Tibial nerve (tissue), 4 donors: ENCODE data around the gene ZNF33A. TPM values are rescaled to one million over a fixed set of nuclear protein-coding genes. Genes with fewer than 3 reads are reported as not detected.
"Not testable (repeated sequence)": the region's sequence is repeated elsewhere in the genome, so short reads cannot be mapped to it uniquely, and the experiment has no call there.

ENCODE experiments used
- DNase-seq, 2 donors: peaks; one replicate each; pipeline ENCODE4 v3.0.0-alpha.2; 2019; ENCODE audit warnings: low spot score in 2 of 2
- H3K27ac ChIP-seq, 4 donors: fragments of 200-600 bp; sonication (generic) in 3 of 4; one replicate each; pipeline ENCODE4 v1.5.1; 2017 to 2019; ENCODE audit warnings: mild to moderate bottlenecking in 1 of 4
- H3K27me3 ChIP-seq, 2 donors: fragments of 200-600 bp; sonication (generic) in 1 of 2; one replicate each; pipeline versions ENCODE4 v1.5.1 to v1.6.0; 2017 to 2019
- H3K36me3 ChIP-seq, 3 donors: fragments of 200-600 bp; sonication (generic); one replicate each; pipeline ENCODE4 v1.5.1; 2018 to 2019
- H3K4me1 ChIP-seq, 4 donors: fragments of 200-600 bp; sonication (generic) in 3 of 4; one replicate each; pipeline ENCODE4 v1.5.1; 2017 to 2019
- H3K4me3 ChIP-seq, 4 donors: fragments of 200-600 bp; sonication (generic) in 3 of 4; one replicate each; pipeline ENCODE4 v1.5.1; 2017 to 2019; ENCODE audit warnings: mild to moderate bottlenecking in 1 of 4, moderate library complexity in 1 of 4
- H3K9me3 ChIP-seq, 4 donors: fragments of 200-600 bp; sonication (generic) in 3 of 4; one replicate each; pipeline ENCODE4 v1.5.1; 2017 to 2019
- EP300 ChIP-seq, 2 donors: sonication (generic); formaldehyde crosslinking; IDR thresholded peaks; one replicate each; pipeline ENCODE4 v1.6.1; 2017; ENCODE audit warnings: antibody characterized with exemption in 2 of 2, mild to moderate bottlenecking in 1 of 2
- POLR2A ChIP-seq, 2 donors: fragments of 450-650 bp; IDR thresholded peaks; one replicate each; pipeline ENCODE4 v1.6.1; 2017; ENCODE audit warnings: antibody characterized with exemption in 2 of 2, mild to moderate bottlenecking in 2 of 2, moderate library complexity in 2 of 2
- WGBS, 2 donors: methylation state at CpG; one replicate each; pipeline ENCODE4 v1.1.5; 2018; 5-methylcytosine and 5-hydroxymethylcytosine counted together
- total RNA-seq, 4 donors: library from RNA; depleted of rRNA; stranded (reverse); fragments of >200 nt; gene quantifications; one replicate each; pipeline ENCODE4 v1.1.0, GENCODE V29; 2016
- TF ChIP-seq, protein P1 (sequence below), 5 experiments: fragments of 200-600 bp in 3 of 5; fragments of 450-650 bp in 2 of 5; sonication (generic) in 3 of 5; IDR thresholded peaks; one replicate each; pipeline ENCODE4 v1.5.1; 2016 to 2019; ENCODE audit warnings: antibody characterized with exemption in 5 of 5, mild to moderate bottlenecking in 3 of 5, moderate library complexity in 2 of 5

The ZNF33A gene
- total RNA-seq, 4 donors from 2014 or later = 15.0 to 31.6 (median 29.3) TPM

DNA sequence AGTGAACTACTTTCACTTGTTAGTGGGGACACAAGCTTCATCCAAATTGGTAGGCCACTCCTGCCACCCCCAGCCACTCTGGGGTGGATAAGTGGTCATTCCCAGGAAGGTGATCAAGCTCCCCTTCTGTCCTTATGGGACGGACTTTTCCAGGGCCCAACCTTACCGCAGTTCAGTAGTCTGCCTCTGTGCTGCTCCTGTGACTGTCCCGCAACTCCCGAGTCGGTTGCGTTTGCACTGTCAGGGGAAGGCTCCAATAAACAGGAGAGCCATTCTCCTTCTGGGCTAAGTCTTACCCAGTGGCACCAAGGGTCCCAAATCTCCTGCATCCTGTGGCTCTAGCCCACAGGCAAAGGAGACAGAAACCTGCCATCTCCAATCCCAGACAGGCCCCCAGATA, 7.4 kb upstream of the ZNF33A start:
- Histone ChIP-seq H3K4me3 (no peak overlapping the region), H3K9me3 (no peaks in the 10 kb centered on the region), H3K27me3 (no peaks in the 10 kb centered on the region), H3K27ac (no peak overlapping the region), H3K4me1 (no peaks in the 10 kb centered on the region), H3K36me3 (no peaks in the 10 kb centered on the region)
- 91% methylated on average over 6 of the region's 6 CpGs; no CpG with 5 or more reads in 1 of the 2 donors for WGBS, 2 donors
- no peak for DNase-seq
- TF ChIP-seq, protein P1, sequence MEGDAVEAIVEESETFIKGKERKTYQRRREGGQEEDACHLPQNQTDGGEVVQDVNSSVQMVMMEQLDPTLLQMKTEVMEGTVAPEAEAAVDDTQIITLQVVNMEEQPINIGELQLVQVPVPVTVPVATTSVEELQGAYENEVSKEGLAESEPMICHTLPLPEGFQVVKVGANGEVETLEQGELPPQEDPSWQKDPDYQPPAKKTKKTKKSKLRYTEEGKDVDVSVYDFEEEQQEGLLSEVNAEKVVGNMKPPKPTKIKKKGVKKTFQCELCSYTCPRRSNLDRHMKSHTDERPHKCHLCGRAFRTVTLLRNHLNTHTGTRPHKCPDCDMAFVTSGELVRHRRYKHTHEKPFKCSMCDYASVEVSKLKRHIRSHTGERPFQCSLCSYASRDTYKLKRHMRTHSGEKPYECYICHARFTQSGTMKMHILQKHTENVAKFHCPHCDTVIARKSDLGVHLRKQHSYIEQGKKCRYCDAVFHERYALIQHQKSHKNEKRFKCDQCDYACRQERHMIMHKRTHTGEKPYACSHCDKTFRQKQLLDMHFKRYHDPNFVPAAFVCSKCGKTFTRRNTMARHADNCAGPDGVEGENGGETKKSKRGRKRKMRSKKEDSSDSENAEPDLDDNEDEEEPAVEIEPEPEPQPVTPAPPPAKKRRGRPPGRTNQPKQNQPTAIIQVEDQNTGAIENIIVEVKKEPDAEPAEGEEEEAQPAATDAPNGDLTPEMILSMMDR (IDR thresholded peaks at IDR 0.05) = no peak
- TF ChIP-seq EP300 (IDR thresholded peaks at IDR 0.05) (no peak), POLR2A (IDR thresholded peaks at IDR 0.05) (no peak)

DNA sequence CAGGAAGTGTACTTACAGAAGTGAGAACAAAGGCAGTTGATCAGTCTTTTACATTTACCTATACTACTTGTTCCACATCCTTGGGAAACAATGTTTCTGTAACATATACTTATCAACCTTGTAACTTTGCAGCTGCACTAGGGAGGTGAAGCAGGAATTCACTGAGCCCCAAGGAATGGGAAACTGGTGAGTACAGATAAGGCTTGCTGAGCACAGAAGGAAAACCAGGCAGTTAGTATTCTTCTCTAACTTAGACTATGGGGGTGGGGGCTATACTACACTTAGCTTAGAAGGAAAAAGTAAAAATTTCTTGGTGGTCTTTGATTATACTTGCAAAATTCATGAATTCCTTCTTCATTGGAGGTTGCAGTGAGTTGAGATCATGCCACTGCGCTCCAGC, 6.9 kb upstream of the ZNF33A start:
- Histone ChIP-seq H3K36me3 (no peaks in the 10 kb centered on the region), H3K4me1 (no peaks in the 10 kb centered on the region), H3K27ac (no peak overlapping the region), H3K4me3 (no peak overlapping the region), H3K27me3 (no peaks in the 10 kb centered on the region), H3K9me3 (no peaks in the 10 kb centered on the region)
- TF ChIP-seq POLR2A (IDR thresholded peaks at IDR 0.05) = no peak
- no peak for TF ChIP-seq EP300 (IDR thresholded peaks at IDR 0.05)
- TF ChIP-seq, protein P1 (IDR thresholded peaks at IDR 0.05) = no peak
- WGBS, 2 donors = 91 to 97% methylated on average over 1 of the region's 1 CpG
- DNase-seq = no peak

DNA sequence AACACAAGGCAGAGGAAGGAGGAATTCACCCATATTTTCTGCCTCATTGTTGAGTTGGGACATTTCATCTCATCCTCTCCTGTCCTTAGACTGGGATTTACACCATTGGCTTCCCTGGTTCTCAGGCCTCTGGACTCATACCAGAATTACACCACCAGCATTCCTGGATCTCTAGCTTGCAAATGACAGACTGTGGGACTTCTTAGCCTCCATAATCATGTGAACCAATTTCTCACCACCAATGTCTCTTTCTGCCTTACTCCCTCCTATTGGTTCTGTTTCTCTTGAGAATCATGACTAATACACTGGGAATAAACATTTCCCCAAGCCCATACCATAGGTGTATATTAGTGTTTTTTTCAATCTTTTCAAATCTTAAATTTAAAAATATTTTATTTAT, 2.9 kb upstream of the ZNF33A start:
- TF ChIP-seq EP300 (IDR thresholded peaks at IDR 0.05) = no peak
- TF ChIP-seq, protein P1 (IDR thresholded peaks at IDR 0.05) = no peak
- no peak for TF ChIP-seq POLR2A (IDR thresholded peaks at IDR 0.05)
- no peak for DNase-seq
- peaks cover 0 to 10% (median 8%) of the 10 kb centered on the region in 4 donors for H3K4me1 ChIP-seq
- H3K36me3 ChIP-seq = no peaks in the 10 kb centered on the region
- no peaks in the 10 kb centered on the region for H3K9me3 ChIP-seq
- H3K27me3 ChIP-seq = no peaks in the 10 kb centered on the region
- no peak overlapping the region for H3K27ac ChIP-seq
- H3K4me3 ChIP-seq = no peak overlapping the region

DNA sequence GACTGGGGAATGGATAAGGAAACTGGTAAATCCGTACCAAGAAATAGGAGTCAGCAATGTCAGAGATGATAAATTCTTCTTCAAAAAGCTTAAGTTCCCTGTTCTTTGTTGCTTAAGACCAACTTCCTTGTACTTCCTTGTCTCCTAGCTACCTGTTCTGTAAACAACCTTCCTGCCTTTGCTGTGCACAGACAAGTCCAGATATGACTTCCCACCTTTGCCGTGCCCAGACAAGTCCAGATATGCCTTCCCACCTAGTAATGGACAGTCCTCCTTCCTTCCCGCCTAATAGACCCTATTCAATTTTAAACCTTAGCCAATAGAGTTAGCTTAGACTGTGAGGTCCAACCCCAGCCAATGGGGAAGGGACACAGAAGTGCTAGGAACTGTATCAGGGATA, 2.5 kb upstream of the ZNF33A start:
- Histone ChIP-seq H3K4me1 (peaks cover 0 to 10% (median 8%) of the 10 kb centered on the region in 4 donors), H3K9me3 (no peaks in the 10 kb centered on the region), H3K4me3 (no peak overlapping the region), H3K27ac (no peak overlapping the region), H3K36me3 (peaks cover 0 to 3% (median 0%) of the 10 kb centered on the region in 3 donors), H3K27me3 (no peaks in the 10 kb centered on the region)
- TF ChIP-seq EP300 (IDR thresholded peaks at IDR 0.05) = no peak
- no peak for TF ChIP-seq POLR2A (IDR thresholded peaks at IDR 0.05)
- TF ChIP-seq, protein P1 (IDR thresholded peaks at IDR 0.05) = no peak
- 79 to 88% methylated on average over 3 of the region's 3 CpGs for WGBS, 2 donors
- DNase-seq = no peak

DNA sequence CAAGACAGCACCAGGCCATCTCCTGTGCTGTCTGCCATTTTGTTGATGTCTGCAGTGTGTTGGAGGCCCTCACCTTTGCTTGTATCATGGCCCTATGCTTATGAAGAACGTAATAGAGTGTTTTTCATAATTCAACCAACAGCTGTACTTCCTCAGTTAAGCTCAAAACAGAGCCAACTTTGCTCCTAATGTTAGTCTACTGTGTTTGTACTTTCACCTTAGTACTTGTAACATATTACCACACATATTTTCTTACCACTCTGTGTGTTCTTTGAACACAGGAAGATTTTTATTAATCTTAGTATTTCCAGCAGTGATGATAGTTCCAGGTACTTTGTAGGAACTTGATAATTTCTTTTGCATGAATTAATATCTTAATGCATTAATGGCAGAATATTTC, 5.9 kb downstream of the ZNF33A start:
- no peaks in the 10 kb centered on the region for H3K27me3 ChIP-seq
- WGBS, 2 donors = 83 to 92% methylated on average over 1 of the region's 1 CpG
- peaks cover 0 to 81% (median 23%) of the 10 kb centered on the region in 3 donors for H3K36me3 ChIP-seq
- no peak for DNase-seq
- no peaks in the 10 kb centered on the region for H3K9me3 ChIP-seq
- H3K4me1 ChIP-seq = peaks cover 0 to 8% (median 7%) of the 10 kb centered on the region in 4 donors
- TF ChIP-seq, protein P1 (IDR thresholded peaks at IDR 0.05) = no peak
- TF ChIP-seq POLR2A (IDR thresholded peaks at IDR 0.05) = no peak
- TF ChIP-seq EP300 (IDR thresholded peaks at IDR 0.05) = no peak
- H3K4me3 ChIP-seq = no peak overlapping the region
- no peak overlapping the region for H3K27ac ChIP-seq

DNA sequence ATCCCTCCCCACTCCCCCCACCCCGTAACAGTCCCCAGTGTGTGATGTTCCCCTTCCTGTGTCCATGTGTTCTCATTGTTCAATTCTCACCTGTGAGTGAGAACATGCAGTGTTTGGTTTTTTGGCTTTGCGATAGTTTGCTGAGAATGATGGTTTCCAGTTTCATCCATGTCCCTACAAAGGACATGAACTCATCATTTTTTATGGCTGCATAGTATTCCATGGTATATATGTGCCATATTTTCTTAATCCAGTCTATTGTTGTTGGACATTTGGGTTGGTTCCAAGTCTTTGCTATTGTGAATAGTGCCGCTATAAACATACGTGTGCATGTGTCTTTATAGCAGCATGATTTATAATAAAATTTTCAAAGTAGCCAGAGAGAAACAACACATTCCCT, 8.6 kb downstream of the ZNF33A start:
- not testable (repeated sequence) for H3K27me3 ChIP-seq, H3K9me3 ChIP-seq, DNase-seq, H3K27ac ChIP-seq, H3K4me3 ChIP-seq, H3K4me1 ChIP-seq
- peaks cover 0 to 95% (median 23%) of the 10 kb centered on the region in 3 donors for H3K36me3 ChIP-seq
- WGBS, 2 donors = 61 to 64% methylated on average over 4 of the region's 4 CpGs
